NCI-H1417 (cell line): ENCODE results near the gene NLGN4Y.

Experiments
- DNase-seq, 3 experiments: peaks; one replicate each; lab custom pipeline; 2025; lab: John Stamatoyannopoulos, UW

Gene NLGN4Y

DNA sequence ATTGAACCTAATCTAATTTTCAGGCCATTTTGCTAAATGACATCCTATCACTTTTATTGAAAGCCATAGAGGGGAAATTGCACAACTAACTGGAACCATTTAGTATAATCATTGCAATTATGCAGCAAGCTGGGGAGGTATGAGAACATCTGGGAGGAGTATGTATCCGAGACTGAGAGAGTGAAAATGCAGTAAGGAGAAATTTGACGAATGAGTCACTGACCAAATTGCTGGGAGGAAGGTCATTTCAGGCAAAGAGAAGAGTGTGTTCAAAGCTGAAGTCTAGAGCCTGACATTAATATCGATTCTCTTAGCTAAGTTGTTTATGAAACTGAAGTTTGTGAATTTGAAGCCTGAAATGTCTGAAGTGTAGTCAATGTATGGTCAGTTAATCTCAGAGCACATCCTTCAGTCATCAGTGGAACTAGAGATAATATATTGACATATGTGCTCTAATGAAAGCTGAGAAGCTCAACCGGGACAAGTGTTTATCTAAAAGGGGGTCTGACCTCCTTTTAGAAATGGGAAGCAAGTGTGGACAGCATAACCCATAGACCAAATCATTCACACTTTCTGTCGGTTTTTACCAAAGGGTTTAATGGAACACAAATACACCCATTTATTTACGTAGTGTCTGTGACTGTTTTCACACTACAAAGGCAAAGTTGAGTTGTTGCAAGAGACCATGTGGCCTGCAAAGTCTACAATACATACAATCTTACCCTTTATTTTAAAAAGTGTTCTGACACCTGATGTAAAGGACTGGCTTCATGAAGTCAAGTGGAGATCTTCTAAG, 120.0 kb downstream of the NLGN4Y start:
- DNase-seq = no peak

DNA sequence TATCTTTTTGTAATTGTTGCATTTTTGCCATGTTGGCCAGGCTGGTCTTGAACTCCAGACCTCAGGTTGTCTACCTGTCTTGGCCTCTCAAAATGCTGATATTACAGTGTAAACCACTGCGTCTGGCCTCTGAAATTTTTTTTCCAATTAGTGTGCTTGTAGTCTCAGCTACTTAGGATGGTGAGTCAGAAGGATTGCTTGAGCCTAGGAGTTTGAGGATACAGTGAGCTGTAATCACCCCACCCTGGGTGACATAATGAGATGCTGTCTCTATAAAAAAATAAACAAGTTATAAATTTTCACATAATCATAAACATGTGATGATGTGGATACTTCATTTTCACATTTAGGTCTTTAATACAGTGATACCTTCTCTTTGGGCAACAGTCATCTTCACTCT, 154.9 kb downstream of the NLGN4Y start:
- DNase-seq = no peak

DNA sequence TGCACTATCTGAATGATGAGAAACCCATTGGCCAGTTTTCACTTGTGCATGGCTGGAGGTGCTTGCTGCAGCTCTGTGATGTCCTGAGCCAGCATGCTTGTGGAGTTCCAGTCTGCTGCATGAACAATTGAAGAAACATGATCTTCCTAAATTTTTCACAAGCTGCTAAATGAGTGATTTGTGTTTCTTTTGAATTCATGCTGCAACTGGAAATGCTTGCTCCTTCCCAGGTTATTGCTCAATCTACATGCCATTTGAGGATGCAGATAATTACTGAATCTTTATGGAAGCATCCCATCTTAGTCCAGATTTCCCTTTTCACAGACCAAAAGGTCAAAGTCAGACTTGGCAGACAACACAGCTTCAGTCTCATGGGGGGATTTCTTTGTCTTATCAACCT, 170.2 kb downstream of the NLGN4Y start:
- no peak for DNase-seq

DNA sequence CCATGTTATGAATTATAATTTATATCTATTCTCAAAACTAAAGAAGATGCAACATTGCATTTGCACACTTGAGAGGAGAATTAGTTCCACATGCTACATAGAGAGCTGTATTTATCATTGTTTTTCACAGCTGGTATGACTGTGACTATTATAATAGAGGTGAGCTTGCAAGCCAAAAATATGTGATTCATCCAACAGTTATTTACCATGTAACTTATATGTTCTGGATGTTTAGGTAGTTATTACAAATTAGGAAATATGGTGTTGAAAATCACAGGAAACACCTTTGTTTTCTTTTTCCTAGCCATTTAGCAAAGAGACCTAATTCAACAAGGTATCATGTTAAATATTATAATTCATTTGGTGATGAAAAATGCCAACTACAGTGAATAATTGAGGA, 183.8 kb downstream of the NLGN4Y start:
- DNase-seq = no peak

DNA sequence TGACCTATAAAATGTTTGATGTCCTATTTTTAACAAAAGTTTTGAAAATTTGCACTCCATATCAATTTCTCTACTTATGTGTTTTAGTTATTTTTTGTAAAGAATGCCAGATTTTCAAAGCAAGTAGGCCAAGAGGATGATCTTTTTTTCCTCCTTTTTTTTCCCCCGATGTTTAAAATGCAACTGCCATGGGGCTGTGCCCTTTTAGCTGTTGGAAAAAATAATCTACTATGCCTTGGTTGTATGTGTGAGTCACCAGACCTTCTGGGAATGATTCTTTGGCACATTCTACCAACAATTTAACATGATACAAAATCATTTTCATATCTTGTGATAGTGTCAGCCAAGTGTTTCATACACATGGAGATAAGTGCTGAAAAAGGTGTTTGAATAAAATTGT, 217.3 kb downstream of the NLGN4Y start:
- no peak for DNase-seq

DNA sequence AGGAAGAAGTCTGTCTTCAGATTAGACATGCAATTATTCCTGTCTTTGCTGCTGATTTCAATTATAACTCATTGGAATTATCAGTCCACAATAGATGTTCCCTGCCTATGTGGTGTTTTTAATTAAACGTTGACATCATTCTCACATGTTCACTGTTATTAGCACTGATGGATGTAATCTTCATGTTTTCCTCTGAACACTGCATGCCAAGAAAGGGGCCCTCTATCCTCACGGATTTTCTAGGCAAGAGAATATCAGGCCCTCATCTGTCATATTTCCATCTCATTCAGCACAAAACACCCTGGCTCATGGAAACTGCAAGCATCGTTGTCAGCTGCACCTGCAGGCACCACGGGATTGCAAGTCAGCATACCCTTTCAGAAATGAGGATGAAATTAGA, 224.0 kb downstream of the NLGN4Y start:
- DNase-seq = no peak

DNA sequence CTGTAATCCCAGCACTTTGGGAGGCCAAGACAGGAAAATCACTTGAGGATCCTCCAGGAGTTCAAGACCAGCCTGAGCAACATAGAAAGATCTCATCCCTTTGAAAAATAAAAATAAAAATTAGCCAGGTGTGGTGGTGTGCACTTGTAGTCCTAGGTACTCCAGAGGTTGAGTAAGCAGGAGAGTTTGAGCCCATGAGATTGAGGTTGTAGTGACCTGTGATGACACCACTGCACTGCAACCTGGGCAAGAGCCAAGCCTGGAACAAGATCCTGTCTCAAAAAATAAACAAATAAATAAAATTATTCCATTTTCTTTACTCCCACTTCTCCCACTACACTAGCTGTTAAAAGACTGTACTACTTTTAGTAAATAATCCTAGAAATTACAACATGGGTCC, 231.2 kb downstream of the NLGN4Y start:
- no peak for DNase-seq

DNA sequence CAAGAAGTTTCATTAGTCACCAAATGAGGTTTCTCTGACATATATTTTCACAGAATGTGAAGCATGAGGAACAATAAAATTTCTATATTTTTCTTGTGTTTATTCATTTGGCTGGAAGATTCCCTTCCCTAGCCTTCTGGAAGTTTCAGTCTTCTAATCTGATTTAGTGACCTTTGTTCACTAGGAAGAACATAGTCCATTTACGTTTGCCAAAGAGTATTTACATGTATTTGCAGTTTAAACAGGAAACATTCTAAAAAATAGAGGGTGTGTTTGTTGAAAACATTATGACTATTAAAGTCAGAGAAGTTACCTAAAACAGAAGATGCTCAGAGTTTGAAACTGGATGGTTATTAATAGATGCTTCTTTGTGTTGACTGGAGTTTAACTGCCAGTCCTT, 238.6 kb downstream of the NLGN4Y start:
- DNase-seq = no peak

DNA sequence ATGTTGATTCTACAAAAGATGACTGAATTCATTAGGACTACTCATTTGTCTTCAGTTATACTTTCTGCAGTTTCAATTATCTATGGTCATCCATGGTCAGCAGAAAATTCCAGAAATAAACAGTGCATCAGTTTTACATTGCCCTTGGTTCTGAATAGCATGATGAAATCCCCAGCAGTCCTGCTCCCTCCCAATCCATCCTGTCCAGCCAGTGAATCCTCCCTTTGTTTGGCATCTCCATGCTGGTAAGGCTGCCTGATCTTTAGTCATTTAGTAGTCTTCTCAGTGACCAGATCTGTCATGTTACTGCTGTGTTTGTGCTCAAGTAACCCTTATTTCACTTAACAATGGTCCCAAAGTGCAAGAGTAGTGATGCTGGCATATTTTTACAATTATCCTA, 239.3 kb downstream of the NLGN4Y start:
- no peak for DNase-seq

DNA sequence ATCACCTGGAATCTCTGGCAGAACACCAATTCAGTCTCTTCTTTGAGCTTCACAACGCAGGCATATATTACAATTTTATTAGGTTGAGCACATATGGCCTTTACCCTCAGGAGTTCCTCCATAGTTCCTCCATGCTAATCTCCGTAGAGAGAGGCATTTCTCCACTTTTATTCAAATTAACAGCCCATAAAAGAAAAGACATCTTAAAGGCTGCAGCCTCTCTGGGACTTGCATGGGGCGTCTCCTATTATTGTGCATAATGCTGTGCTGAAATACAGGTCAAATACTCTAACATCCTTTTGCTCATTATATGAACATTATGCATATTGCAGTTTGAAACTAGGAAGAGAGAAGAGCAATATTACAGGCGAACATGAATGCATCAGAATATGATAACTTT, 253.9 kb downstream of the NLGN4Y start:
- DNase-seq = no peak

DNA sequence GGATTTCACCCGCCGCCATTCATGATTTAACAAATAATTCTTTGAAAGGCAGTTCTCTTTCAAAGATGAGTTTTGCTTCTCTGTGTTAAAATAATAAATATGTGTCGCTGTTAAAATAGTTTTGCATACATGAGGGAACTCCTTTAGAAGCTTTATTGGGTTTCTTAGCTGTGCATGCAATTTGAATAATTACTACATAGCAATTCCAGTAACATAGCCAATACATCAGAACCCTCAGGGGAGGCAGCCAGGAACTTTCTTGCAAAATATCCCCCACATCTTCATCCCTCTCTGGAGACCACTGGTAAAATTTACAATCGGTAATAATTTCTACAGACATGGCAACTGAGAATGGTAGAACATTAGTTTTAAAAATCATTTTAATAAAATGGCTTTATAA, 268.8 kb downstream of the NLGN4Y start:
- DNase-seq = no peak

DNA sequence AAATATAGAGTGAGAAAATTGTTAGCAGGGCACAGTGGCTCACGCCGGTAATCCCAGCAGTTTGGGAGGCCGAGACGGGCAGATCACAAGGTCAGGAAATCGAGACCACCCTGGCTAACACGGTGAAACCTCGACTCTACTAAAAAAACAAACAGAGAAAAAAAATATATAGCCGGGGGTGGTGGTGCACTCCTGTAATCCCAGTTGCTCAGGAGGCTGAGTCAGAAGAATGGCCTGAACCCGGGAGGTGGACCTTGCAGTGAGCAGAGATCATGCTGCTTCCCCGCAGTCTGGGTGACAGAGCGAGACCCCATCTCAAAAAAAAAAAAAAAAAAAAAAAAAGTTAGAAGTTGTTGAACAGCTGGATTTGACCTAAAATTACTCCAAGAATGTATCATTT, 269.3 kb downstream of the NLGN4Y start:
- DNase-seq = no peak

DNA sequence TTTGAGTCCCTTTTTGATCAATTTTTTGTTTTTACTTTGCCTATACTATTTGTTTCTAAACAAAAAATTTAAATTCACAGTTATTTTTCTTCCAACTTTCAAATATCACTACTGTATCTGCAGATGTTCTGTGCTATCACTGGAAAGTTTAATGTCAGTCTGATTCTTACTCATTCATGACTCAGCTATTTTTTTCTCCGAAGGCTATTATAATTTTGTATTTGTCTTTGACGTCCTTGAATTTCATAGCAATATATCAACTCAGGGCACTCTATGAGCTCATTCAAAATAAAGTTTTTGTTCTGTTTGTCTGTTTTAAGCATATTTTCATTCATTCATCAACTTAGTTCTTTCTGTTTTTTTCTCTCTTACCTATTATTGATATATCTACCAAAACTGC, 273.7 kb downstream of the NLGN4Y start:
- no peak for DNase-seq

DNA sequence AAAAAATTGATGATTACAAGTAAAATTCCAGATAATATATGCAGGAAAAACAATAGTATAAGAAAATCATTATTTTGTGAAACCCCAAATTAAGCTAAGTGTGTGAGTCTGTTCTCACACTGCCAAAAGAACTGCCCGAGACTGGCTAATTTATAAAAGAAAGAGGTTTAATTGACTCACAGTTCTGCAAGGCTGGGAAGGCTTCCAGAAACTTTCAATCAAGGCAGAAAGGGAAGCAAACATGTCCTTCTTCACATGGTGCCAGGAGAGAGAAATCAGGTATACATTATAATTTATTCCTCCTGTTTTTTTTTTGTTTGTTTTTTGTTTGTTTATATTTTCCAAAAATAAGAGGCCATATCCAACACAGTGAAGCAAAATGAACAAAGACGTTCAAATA, 276.8 kb downstream of the NLGN4Y start:
- no peak for DNase-seq

DNA sequence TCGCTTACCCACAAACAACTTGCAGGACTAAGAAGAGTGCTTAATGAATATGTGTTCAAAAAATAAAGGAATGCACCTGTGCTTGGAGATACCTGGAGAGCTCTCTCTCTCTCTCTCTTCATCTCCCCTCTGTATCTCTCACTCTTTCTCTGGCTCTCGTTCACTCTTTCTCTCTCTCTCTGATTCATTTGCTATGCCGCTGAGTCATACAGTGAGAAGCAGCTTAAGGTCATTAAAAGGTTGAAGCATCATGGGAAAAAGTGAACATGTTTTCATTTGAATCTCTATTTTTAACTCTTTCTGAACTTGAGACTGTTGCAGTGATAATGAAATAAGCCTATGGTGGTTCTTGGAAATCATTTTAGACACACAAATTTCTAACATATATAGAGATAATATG, 277.8 kb downstream of the NLGN4Y start:
- no peak for DNase-seq

DNA sequence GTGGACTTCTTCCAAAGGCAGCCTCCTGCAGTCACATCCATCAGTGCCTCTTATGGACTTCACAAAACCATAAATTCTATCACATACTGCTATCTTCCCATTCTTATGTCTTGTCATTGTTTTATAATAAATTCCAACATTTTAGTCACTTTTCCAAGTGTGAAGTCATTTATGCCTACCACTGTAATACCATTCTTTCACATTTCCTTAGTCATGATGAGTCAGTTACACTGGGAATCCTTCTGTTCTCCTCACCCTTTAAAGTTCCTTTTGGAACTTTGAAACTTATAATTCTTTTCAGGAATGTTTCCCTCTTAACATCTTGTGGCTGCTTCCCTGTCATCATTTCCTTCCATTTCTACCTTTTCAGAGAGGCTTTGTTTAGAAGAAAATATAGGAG, 279.7 kb downstream of the NLGN4Y start:
- DNase-seq = no peak

DNA sequence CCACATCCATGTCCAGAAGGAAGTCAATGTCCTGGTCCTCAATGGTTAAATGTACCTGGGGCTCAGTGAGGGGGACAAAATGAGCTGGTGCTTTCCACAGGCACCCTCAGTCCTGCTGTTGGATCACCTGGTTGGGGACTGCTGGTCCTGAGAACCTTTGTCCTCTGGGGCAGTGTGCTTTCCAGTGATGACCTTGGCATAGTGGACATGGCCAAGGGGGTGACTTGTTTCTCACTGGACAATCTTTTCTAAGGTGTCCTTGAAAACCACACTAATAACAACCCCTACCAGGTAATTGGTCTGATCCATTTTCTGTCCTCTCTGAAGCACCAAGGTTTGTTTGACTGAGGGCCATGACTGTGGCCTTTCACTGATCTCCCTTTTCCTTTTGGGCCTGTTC, 294.1 kb downstream of the NLGN4Y start:
- DNase-seq = no peak

DNA sequence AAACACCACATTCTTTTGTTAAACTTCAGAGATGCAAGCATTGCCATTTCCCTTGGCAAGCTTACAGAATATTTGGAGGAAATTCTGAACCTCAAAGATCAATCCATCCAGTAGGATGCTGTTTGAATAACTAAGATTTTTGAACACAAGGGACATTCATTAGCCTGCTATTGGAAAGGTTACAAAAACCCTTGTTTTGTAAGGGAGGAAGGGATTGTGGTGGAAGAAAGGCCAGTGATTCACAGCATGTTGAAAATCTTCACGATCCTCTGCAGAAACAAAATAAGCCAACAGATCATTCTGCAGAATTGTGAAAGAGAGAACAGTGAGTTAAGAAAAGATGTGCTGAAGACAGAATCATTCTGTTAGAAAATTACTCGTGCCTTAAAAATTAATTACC, 297.9 kb downstream of the NLGN4Y start:
- DNase-seq = no peak

DNA sequence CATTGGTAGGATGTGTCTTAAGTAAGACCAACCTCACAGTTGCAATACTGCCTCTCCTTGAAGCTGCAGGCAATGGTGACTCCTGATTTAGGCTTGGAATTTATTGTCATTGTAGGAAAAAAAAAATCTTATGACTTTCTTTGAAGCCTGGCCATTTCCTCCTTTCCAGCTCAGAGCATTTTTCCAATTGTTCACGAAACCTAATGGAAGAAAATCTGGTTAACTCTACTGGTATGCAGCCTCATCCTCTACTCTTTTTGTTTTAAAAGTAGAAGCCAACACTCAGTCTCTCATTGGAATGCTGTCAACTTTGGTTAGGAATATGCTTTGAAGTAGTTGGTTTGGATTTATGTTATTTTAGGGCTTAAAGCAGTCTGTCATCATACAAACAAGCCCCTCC, 298.6 kb downstream of the NLGN4Y start:
- no peak for DNase-seq

DNA sequence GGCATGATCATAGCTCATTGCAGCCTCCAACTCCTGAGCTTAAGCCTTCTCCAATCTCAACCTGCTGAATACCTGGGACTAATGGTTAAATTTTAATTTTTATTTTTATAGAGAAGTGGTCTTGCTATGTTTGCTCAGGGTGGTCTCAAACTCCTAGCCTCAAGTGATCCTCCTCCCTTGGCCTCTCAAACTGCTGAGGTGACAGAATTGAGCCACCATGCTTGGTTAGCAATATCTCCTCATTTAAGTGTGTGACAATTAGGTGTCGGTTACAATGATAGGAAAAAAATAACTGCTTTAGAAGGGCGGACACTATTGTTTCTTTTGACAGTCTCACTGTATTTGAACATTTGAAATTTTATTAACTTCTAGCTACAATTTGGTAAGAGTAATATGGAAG, 300.3 kb downstream of the NLGN4Y start:
- no peak for DNase-seq

DNA sequence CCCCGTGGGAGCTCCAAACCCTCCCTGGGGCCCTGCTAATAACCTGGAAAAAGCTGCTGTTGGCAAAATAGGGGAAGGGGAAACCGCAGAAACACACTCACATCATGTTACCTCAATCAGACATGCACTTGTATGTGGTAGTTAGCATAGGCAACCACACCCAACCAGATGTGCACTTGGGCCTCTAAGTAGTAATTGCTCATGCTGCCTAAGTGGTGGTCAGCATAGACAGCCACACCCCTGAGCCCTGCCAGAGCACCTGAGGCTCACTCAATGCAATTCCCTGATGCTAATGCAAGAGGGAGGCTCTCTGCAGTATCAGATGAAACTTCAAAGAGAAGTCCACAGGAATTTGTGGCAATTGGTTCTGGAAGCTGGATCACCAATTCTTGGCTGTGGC, 301.4 kb downstream of the NLGN4Y start:
- DNase-seq = no peak

DNA sequence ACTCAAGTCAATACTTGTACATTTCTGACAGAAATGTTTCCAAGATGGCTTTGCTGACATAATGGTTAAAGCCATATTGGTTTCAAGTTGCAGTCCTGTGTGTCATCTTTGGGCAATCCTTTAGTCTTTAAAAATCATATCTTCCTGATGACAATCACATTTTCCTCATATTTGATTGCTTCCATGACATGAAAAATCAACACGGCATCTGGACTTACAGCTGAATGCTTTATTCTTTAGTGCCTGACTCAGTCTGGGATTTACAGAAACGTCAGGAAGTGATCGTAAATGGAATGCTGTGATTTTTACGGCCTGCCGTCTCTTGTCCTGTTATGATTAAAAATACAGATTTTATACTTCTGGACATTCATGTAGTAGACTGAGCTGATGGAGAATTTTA, 304.2 kb downstream of the NLGN4Y start:
- DNase-seq = no peak

DNA sequence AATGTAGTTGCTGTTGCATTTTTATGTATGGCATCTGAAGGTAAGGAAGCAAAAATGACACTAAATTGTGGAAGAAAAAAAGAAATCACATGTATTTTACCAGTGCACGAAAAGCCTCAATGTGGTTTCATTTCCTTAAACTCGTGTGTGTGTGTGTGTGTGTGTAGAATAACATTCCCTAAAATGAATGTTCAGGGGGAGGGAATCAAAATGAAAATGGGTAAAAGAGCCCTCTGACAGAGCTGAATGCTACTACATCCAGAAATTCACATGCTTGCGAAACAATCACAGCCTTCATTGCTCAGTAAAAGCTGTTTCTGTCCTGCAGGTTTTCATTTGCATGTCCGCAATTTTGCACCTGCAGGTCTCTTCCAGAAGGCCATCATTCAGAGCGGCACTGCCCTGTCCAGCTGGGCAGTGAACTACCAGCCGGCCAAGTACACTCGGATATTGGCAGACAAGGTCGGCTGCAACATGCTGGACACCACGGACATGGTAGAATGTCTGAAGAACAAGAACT, 305.1 kb downstream of the NLGN4Y start:
- no peak for DNase-seq
